Stomach (tissue), 9 donors: Measurements from ENCODE around the gene RUFY4. TPM values are rescaled to one million over a fixed set of nuclear protein-coding genes. Genes with fewer than 3 reads are reported as not detected.

Experiments used
- DNase-seq, 2 donors: peaks; one replicate each; pipeline versions ENCODE4 v3.0.0 to v3.0.0-alpha.2; 2013 to 2019
- H3K27ac ChIP-seq, 5 donors: fragments of 200-600 bp in 4 of 5; sonication (generic) in 4 of 5; one replicate each; pipeline ENCODE4 v1.5.1; 2013 to 2019; ENCODE audit warnings: mild to moderate bottlenecking in 1 of 5, moderate library complexity in 1 of 5
- H3K27me3 ChIP-seq, 3 donors: fragments of 200-600 bp; sonication (generic); one replicate each; pipeline ENCODE4 v1.5.1; 2017 to 2019; ENCODE audit warnings: mixed run types in 1 of 3
- H3K36me3 ChIP-seq, 4 donors: fragments of 200-600 bp; sonication (generic); 1 replicate in 3 of 4; 2 replicates in 1 of 4; pipeline ENCODE4 v1.5.1; 2016 to 2019
- H3K4me1 ChIP-seq, 4 donors: fragments of 200-600 bp; sonication (generic); one replicate each; pipeline ENCODE4 v1.5.1; 2016 to 2019
- H3K4me3 ChIP-seq, 4 donors: fragments of 200-600 bp; sonication (generic) in 3 of 4; one replicate each; pipeline ENCODE4 v1.5.1; 2016 to 2019; ENCODE audit warnings: mild to moderate bottlenecking in 1 of 4
- H3K9me3 ChIP-seq, 4 donors: fragments of 200-600 bp; sonication (generic); one replicate each; pipeline ENCODE4 v1.5.1; 2016 to 2019
- EP300 ChIP-seq: sonication (generic); formaldehyde crosslinking; IDR thresholded peaks from one replicate; pipeline ENCODE4 v1.6.1; 2017; ENCODE audit warnings: antibody characterized with exemption
- POLR2A ChIP-seq, 4 donors: fragments of 450-650 bp; IDR thresholded peaks; one replicate each; pipeline ENCODE4 v1.6.1; 2016; ENCODE audit warnings: antibody characterized with exemption in 4 of 4, control low read depth in 2 of 4, mild to moderate bottlenecking in 1 of 4, moderate library complexity in 1 of 4
- POLR2AphosphoS5 ChIP-seq, 3 donors: sonication (generic); formaldehyde crosslinking; IDR thresholded peaks; one replicate each; pipeline ENCODE4 v1.6.1; 2016; ENCODE audit warnings: antibody characterized with exemption in 3 of 3
- WGBS, 5 donors: extraction: QIAGEN DNeasy Blood & Tissue Kit in 3 of 5; methylation state at CpG; one replicate each; pipeline versions ENCODE4 v1.1.5 to v1.1.7; 2013 to 2018; 5-methylcytosine and 5-hydroxymethylcytosine counted together
- intact Hi-C: fragments of 100-400 bp; cut with DNase I; formaldehyde crosslinking; loops from one replicate; pipeline ENCODE4 v1.15.1; 2023; ENCODE audit warnings: low total_unique reads
- polyA plus RNA-seq, 3 donors: library from polyadenylated mRNA; stranded (reverse); fragments of 200-250 nt; gene quantifications; one replicate each; pipeline ENCODE4 v1.2.3, GENCODE V29; 2013
- total RNA-seq, 5 donors: library from RNA; depleted of rRNA; stranded (reverse); fragments of >200 nt; gene quantifications; one replicate each; pipeline versions ENCODE4 v1.1.0 to v1.2.3, GENCODE V29; 2014 to 2016
- TF ChIP-seq, protein P1 (sequence below), 7 experiments: fragments of 450-650 bp in 4 of 7; fragments of 200-600 bp in 3 of 7; sonication (generic) in 3 of 7; IDR thresholded peaks; one replicate each; pipeline ENCODE4 v1.5.1; 2016 to 2019; ENCODE audit warnings: antibody characterized with exemption in 7 of 7, control low read depth in 2 of 7, mild to moderate bottlenecking in 1 of 7
- donor health status: healthy with polysubstance abuse.
- donor health status: Bipolar disorder and iron deficiency.
- donor health status: healthy.

The RUFY4 gene
- total and polyA plus RNA-seq, 8 donors = 0.12 to 0.43 TPM; not detected in 6

DNA sequence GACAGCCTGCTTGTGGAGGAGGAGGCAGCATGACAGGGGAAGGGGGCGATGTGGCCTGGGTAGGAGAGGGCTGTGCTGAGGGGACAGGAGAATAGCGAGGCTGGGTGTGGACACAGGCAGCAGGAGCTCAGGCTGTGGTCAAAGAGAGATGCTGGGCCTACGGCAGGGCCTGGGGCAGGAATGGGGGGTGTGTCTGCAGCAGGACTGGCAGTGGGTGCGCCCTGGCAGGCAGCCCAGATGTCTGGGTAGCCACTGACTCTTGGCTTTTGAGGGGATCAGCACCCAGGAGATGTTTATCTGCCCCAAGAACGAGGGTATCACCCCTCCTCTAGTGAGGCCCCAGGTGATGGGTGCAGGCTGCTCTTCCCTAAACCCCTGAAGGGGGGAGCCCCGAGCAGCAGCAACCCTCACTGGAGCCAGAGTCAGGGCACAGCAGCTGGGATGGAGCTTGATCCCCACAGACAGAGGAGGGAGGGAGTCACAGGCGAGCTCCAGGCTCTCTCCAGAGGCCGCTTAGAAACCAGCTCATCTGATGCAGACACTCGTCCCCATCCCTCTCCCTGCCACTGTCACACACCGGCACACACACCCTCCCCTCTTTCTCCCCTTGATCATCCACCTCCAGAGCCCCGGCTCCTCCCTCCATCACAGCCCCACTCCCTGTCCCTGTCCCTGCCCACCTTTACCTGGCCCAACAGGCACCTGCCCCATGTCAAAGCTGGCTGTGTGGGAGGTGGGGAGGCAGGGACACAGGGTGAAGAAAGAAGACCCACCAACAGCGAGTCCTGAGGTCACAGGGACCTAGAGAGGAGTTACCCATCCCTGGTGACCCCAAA lies 36.5 kb upstream of the RUFY4 start:
- DNase-seq = peak in 1 of 2 donors; percentile 29
- Histone ChIP-seq H3K27me3 (peaks cover 0 to 11% (median 3%) of the 10 kb centered on the region in 3 donors), H3K4me3 (no peak overlapping the region), H3K9me3 (no peaks in the 10 kb centered on the region), H3K4me1 (peaks cover 18 to 46% (median 37%) of the 10 kb centered on the region in 4 donors), H3K36me3 (no peaks in the 10 kb centered on the region), H3K27ac (no peak overlapping the region)
- intact Hi-C loops = loop anchor here (10.0 kb wide), 1 partner anchor 248 kb away; no protein-coding TSS in a partner anchor
- WGBS, 5 donors = 62 to 75% (median 72%) methylated on average over 12 of the region's 12 CpGs
- no peak for TF ChIP-seq POLR2AphosphoS5 (IDR thresholded peaks at IDR 0.05)
- TF ChIP-seq EP300 = no peak
- TF ChIP-seq POLR2A (IDR thresholded peaks at IDR 0.05) = no peak
- TF ChIP-seq, protein P1, sequence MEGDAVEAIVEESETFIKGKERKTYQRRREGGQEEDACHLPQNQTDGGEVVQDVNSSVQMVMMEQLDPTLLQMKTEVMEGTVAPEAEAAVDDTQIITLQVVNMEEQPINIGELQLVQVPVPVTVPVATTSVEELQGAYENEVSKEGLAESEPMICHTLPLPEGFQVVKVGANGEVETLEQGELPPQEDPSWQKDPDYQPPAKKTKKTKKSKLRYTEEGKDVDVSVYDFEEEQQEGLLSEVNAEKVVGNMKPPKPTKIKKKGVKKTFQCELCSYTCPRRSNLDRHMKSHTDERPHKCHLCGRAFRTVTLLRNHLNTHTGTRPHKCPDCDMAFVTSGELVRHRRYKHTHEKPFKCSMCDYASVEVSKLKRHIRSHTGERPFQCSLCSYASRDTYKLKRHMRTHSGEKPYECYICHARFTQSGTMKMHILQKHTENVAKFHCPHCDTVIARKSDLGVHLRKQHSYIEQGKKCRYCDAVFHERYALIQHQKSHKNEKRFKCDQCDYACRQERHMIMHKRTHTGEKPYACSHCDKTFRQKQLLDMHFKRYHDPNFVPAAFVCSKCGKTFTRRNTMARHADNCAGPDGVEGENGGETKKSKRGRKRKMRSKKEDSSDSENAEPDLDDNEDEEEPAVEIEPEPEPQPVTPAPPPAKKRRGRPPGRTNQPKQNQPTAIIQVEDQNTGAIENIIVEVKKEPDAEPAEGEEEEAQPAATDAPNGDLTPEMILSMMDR (IDR thresholded peaks at IDR 0.05) = no peak

DNA sequence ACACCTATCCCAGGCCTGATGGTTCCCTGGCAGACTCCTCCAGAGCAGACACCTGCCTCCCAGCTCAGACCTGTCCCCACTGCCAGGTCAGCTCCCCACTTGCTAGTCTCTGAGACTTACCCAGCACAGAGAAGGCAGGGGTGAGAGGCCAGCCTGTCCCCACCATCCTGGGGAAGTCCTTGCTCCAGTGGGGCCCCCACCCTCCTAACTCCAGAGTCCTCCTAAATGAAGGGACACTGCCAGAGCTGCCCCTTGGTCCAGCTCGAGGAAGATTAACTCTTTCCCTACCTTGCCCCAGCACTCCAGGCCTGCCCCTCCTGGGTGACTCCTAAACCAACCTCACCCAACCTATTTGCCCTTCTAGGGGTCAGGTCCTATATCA lies 35.9 kb upstream of the RUFY4 start:
- no peak overlapping the region for H3K4me3 ChIP-seq
- no peaks in the 10 kb centered on the region for H3K36me3 ChIP-seq
- DNase-seq = no peak
- TF ChIP-seq POLR2A (IDR thresholded peaks at IDR 0.05) (no peak), POLR2AphosphoS5 (IDR thresholded peaks at IDR 0.05) (no peak), EP300 (no peak)
- TF ChIP-seq, protein P1 (IDR thresholded peaks at IDR 0.05) = no peak
- peaks cover 18 to 40% (median 31%) of the 10 kb centered on the region in 4 donors for H3K4me1 ChIP-seq
- no peak overlapping the region for H3K27ac ChIP-seq
- intact Hi-C loops = loop anchor here (10.0 kb wide), 1 partner anchor 248 kb away; no protein-coding TSS in a partner anchor
- 38 to 58% (median 42%) methylated on average over 1 of the region's 1 CpG for WGBS, 5 donors
- H3K27me3 ChIP-seq = peaks cover 0 to 11% (median 3%) of the 10 kb centered on the region in 3 donors
- no peaks in the 10 kb centered on the region for H3K9me3 ChIP-seq

DNA sequence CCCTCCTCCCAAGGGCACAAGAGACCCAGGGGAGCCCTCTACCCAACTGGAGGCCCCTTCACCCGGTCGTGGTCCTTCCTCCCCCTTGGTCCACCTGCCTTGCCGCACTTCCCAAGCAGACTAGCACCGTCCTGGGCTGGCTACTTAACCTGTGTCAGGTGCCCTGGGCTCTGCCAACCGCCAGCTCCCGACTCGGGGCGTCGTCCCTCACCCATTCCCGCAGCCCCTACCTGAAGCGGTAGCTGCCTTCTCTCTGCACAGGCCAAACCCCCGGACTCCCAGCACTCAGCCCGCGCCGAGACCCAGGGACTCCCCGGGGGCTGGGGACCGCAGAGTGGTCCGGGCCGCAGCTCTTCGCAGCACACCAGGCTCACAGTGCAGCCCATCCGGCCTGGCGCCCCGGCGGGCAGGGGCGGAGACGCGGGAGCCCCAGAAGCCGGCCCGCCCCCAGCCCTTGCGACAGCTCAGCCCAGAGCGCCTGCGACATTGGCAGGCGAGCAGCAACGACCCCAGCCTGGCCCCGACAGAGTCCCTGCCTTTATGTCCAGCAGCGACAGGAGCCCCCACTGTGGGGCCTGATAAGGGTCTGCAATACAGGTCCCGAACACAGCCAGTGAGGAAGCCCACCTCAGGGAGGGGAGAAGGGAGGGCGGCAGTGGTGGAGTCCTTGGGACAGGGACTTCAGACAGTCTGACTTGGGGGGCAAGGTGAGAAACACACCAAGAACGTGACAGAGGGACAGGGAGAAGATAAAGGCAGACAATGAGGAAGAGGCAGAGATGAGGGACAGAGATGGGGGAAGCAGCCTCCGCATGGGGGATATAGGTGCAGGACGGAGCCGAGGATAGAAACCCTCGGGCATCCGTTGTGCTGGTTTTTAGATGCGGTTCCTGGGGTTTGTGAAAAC lies 35.2 kb upstream of the RUFY4 start:
- peaks cover 14 to 33% (median 25%) of the 10 kb centered on the region in 4 donors for H3K4me1 ChIP-seq
- H3K9me3 ChIP-seq = no peaks in the 10 kb centered on the region
- intact Hi-C loops = loop anchor here (10.0 kb wide), 1 partner anchor 249 kb away; no protein-coding TSS in a partner anchor
- H3K27me3 ChIP-seq = peaks cover 0 to 11% (median 3%) of the 10 kb centered on the region in 3 donors
- TF ChIP-seq POLR2A (IDR thresholded peaks at IDR 0.05) (no peak), POLR2AphosphoS5 (IDR thresholded peaks at IDR 0.05) (no peak), EP300 (no peak)
- TF ChIP-seq, protein P1 (IDR thresholded peaks at IDR 0.05) = no peak
- no peaks in the 10 kb centered on the region for H3K36me3 ChIP-seq
- H3K4me3 ChIP-seq = peak overlapping the region in 2 of 4 donors; percentile 19 to 40
- 28 to 49% (median 36%) methylated on average over 18 to 45 of the region's 45 CpGs for WGBS, 5 donors
- DNase-seq = peak in 1 of 2 donors; percentile 52
- no peak overlapping the region for H3K27ac ChIP-seq
